GM19395 (cell line): ENCODE data around the gene CST2.
"Not testable (repeated sequence)": the region's sequence is repeated elsewhere in the genome, so short reads cannot be mapped to it uniquely, and the experiment has no call there.

Experiments used
- ATAC-seq: cut with Tn5 transposase; IDR thresholded peaks from one replicate; pipeline ENCODE4 v1.9.1; 2021; ENCODE audit warnings: mild to moderate bottlenecking, moderate library complexity; ENCODE audit not compliant: unreplicated experiment

CST2 gene

GRCh38 chr20:23826541-23827021 is at the start of gene CST2:
CST2 (minus strand) TSS chr20:23826729; CDS start chr20:23826660, 69 bp downstream.
- ATAC-seq = no peak

- no peak for ATAC-seq
These were observed 49.2 kb upstream of the CST2 start for GRCh38 chr20:23875606-23876237.

- ATAC-seq = no peak
These were observed 48.2 kb upstream of the CST2 start for GRCh38 chr20:23874747-23875146.

- no peak for ATAC-seq
These were observed 47.0 kb upstream of the CST2 start for GRCh38 chr20:23873370-23874015.

GRCh38 chr20:23872065-23872464 is 45.5 kb upstream of the CST2 start:
- no peak for ATAC-seq

GRCh38 chr20:23870461-23870860 is 43.9 kb upstream of the CST2 start:
- ATAC-seq = no peak

GRCh38 chr20:23869520-23869919 is 43.0 kb upstream of the CST2 start:
- ATAC-seq = no peak

GRCh38 chr20:23868321-23868720 is 41.8 kb upstream of the CST2 start:
- ATAC-seq = no peak

GRCh38 chr20:23867152-23867776 is 40.7 kb upstream of the CST2 start:
- no peak for ATAC-seq

GRCh38 chr20:23860771-23861170 is 34.2 kb upstream of the CST2 start:
- not testable (repeated sequence) for ATAC-seq

GRCh38 chr20:23857962-23858595 is 31.6 kb upstream of the CST2 start:
- no peak for ATAC-seq

GRCh38 chr20:23856736-23857135 is 30.2 kb upstream of the CST2 start:
- no peak for ATAC-seq

GRCh38 chr20:23856226-23856625 is 29.7 kb upstream of the CST2 start:
- no peak for ATAC-seq

GRCh38 chr20:23841693-23842092 is 15.2 kb upstream of the CST2 start:
- no peak for ATAC-seq

- no peak for ATAC-seq
These were observed 9.2 kb upstream of the CST2 start for GRCh38 chr20:23835716-23836115.

- ATAC-seq = no peak
These were observed 6.4 kb upstream of the CST2 start for GRCh38 chr20:23832775-23833513.

GRCh38 chr20:23831961-23832360 is 5.4 kb upstream of the CST2 start:
- not testable (repeated sequence) for ATAC-seq

- ATAC-seq = no peak
These were observed 2.8 kb downstream of the CST2 start for GRCh38 chr20:23823621-23824324.

GRCh38 chr20:23823111-23823510 is 3.4 kb downstream of the CST2 start:
- ATAC-seq = no peak

- ATAC-seq = no peak
These were observed 6.0 kb downstream of the CST2 start for GRCh38 chr20:23820493-23820892.
